Liver (tissue), 9 donors: ENCODE measurements around the gene FOXL2NB. TPM values are rescaled to one million over a fixed set of nuclear protein-coding genes. Genes with fewer than 3 reads are reported as not detected.

Experiments
- DNase-seq: peaks from one replicate; pipeline ENCODE4 v3.0.0-alpha.2; 2017; ENCODE audit warnings: low spot score
- H3K27ac ChIP-seq, 2 donors: one replicate each; pipeline ENCODE4 v1.7.0; 2013; ENCODE audit warnings: inconsistent platforms in 2 of 2, low read length in 2 of 2, control low read depth in 1 of 2, low read depth in 1 of 2, mild to moderate bottlenecking in 1 of 2
- H3K27me3 ChIP-seq, 4 donors: one replicate each; pipeline versions ENCODE4 v1.6.1 to v1.7.0; 2013; ENCODE audit warnings: low read length in 3 of 4, inconsistent platforms in 1 of 4, mild to moderate bottlenecking in 1 of 4, moderate library complexity in 1 of 4; ENCODE audit not compliant: control insufficient read depth in 4 of 4, insufficient read depth in 4 of 4
- H3K36me3 ChIP-seq, 4 donors: one replicate each; pipeline versions ENCODE4 v1.6.1 to v1.7.0; 2013; ENCODE audit warnings: low read length in 3 of 4, mild to moderate bottlenecking in 3 of 4, low read depth in 1 of 4, moderate library complexity in 1 of 4; ENCODE audit not compliant: control insufficient read depth in 4 of 4, insufficient read depth in 3 of 4
- H3K4me1 ChIP-seq, 4 donors: one replicate each; pipeline versions ENCODE4 v1.6.1 to v1.7.0; 2013; ENCODE audit warnings: low read length in 3 of 4, mild to moderate bottlenecking in 3 of 4, moderate library complexity in 1 of 4; ENCODE audit not compliant: control insufficient read depth in 4 of 4, insufficient read depth in 4 of 4
- H3K4me3 ChIP-seq, 3 donors: one replicate each; pipeline versions ENCODE4 v1.6.1 to v1.7.0; 2013; ENCODE audit warnings: low read length in 3 of 3, control low read depth in 1 of 3, low read depth in 1 of 3, mild to moderate bottlenecking in 1 of 3
- H3K9ac ChIP-seq, 2 donors: one replicate each; pipeline ENCODE4 v1.7.0; 2013; ENCODE audit warnings: low read length in 2 of 2, mild to moderate bottlenecking in 2 of 2, moderate library complexity in 2 of 2, control low read depth in 1 of 2, low read depth in 1 of 2
- H3K9me3 ChIP-seq, 4 donors: one replicate each; pipeline versions ENCODE4 v1.6.1 to v1.7.0; 2013; ENCODE audit warnings: low read length in 3 of 4; ENCODE audit not compliant: control insufficient read depth in 4 of 4
- ATF3 ChIP-seq: IDR thresholded peaks from 2 replicates; pipeline ENCODE4 v1.6.1; 2016; ENCODE audit warnings: antibody characterized with exemption
- EGR1 ChIP-seq, 2 donors: IDR thresholded peaks; 2 replicates each; pipeline ENCODE4 v1.6.1; 2016 to 2018; ENCODE audit warnings: antibody characterized with exemption in 2 of 2, low read depth in 2 of 2
- FOXA1 ChIP-seq: IDR thresholded peaks from 2 replicates; pipeline ENCODE4 v1.6.1; 2016; ENCODE audit warnings: antibody characterized with exemption
- FOXA2 ChIP-seq: IDR thresholded peaks from 2 replicates; pipeline ENCODE4 v1.6.1; 2016; ENCODE audit warnings: antibody characterized with exemption
- GABPA ChIP-seq, 2 donors: IDR thresholded peaks in 1 of 2; conservative IDR thresholded peaks in 1 of 2; 2 replicates each; pipeline ENCODE4 v1.6.1; 2016; ENCODE audit warnings: antibody characterized with exemption in 2 of 2, mild to moderate bottlenecking in 1 of 2, moderate library complexity in 1 of 2
- HNF4A ChIP-seq, 2 donors: conservative IDR thresholded peaks; 2 replicates each; pipeline ENCODE4 v1.6.1; 2016; ENCODE audit warnings: antibody characterized with exemption in 2 of 2, mild to moderate bottlenecking in 2 of 2
- HNF4G ChIP-seq: IDR thresholded peaks from 2 replicates; pipeline ENCODE4 v1.6.1; 2016; ENCODE audit warnings: antibody characterized with exemption
- JUND ChIP-seq, 2 donors: IDR thresholded peaks; 2 replicates each; pipeline ENCODE4 v1.6.1; 2016; ENCODE audit warnings: antibody characterized with exemption in 2 of 2
- NR2F2 ChIP-seq: IDR thresholded peaks from 2 replicates; pipeline ENCODE4 v1.6.1; 2016; ENCODE audit warnings: antibody characterized with exemption
- RAD21 ChIP-seq, 2 donors: IDR thresholded peaks; 2 replicates each; pipeline ENCODE4 v1.6.1; 2016; ENCODE audit warnings: antibody characterized with exemption in 2 of 2, mild to moderate bottlenecking in 2 of 2
- RXRA ChIP-seq, 2 donors: IDR thresholded peaks; 2 replicates each; pipeline ENCODE4 v1.6.1; 2017 to 2018; ENCODE audit warnings: antibody characterized with exemption in 2 of 2, mild to moderate bottlenecking in 1 of 2
- SP1 ChIP-seq: IDR thresholded peaks from 2 replicates; pipeline ENCODE4 v1.6.1; 2018; ENCODE audit warnings: antibody characterized with exemption, mild to moderate bottlenecking
- YY1 ChIP-seq: IDR thresholded peaks from 2 replicates; pipeline ENCODE4 v1.6.1; 2016; ENCODE audit warnings: antibody characterized with exemption, mild to moderate bottlenecking
- ZBTB33 ChIP-seq: IDR thresholded peaks from 2 replicates; pipeline ENCODE4 v1.6.1; 2016; ENCODE audit warnings: antibody characterized with exemption
- WGBS: extraction: QIAGEN DNeasy Blood & Tissue Kit; methylation state at CpG from one replicate; pipeline ENCODE4 v1.1.7; 2013; 5-methylcytosine and 5-hydroxymethylcytosine counted together
- polyA plus RNA-seq, 2 donors: library from polyadenylated mRNA; stranded (reverse) in 1 of 2; unstranded in 1 of 2; fragments of 200-250 nt in 1 of 2; fragments of >200 nt in 1 of 2; fragmentation: Nextera tagmentation in 1 of 2; extraction: Ambion mirVana in 1 of 2; gene quantifications; one replicate each; pipeline versions ENCODE4 v1.2.1 to v1.2.3, GENCODE V29; 2013 to 2015
- total RNA-seq, 2 donors: library from RNA; depleted of rRNA; stranded (reverse); fragments of >200 nt; gene quantifications; one replicate each; pipeline ENCODE4 v1.2.3, GENCODE V29; 2014
- TF ChIP-seq, protein P1 (sequence below): IDR thresholded peaks from 2 replicates; pipeline ENCODE4 v1.6.1; 2016; ENCODE audit warnings: antibody characterized with exemption, mild to moderate bottlenecking
- TF ChIP-seq, protein P2 (sequence below): IDR thresholded peaks from 2 replicates; pipeline ENCODE4 v1.6.1; 2016; ENCODE audit warnings: antibody characterized with exemption
- TF ChIP-seq, protein P3 (sequence below): fragments of 150-350 bp; IDR thresholded peaks from 2 replicates; pipeline ENCODE4 v1.5.1; 2017; ENCODE audit warnings: improper control_type of control experiment, low read depth, low read length; ENCODE audit not compliant: missing input control
- donor health status: healthy.
- donor health status: healthy.
- donor health status: healthy.
- donor health status: healthy.
- donor health status: healthy.

FOXL2NB gene
- total and polyA plus RNA-seq, 4 donors, result not detected

DNA sequence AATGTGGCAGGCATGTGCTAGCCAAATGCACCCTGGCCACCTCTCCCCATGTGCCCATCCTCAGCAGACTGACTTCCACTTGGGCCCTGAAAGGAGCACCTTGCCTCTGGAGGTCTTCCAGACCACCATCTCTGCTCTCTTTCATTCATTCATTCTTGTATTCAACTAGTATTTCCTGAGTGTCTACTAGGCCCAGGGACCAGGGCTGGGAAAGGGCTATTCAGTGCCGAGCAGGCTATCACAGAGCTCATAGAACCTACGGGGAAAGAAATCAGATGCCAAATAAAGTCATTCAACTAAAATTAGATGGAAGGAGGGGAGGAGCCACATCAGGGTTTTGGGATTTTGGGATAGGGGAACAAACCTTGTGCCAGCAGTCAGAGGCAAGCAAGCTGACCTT is 40.2 kb downstream of the FOXL2NB start:
- Histone ChIP-seq H3K36me3 (no peaks in the 10 kb centered on the region), H3K9me3 (no peaks in the 10 kb centered on the region), H3K27me3 (no peaks in the 10 kb centered on the region), H3K27ac (no peak overlapping the region), H3K4me1 (no peaks in the 10 kb centered on the region), H3K4me3 (no peak overlapping the region), H3K9ac (no peak overlapping the region)
- TF ChIP-seq, protein P1, sequence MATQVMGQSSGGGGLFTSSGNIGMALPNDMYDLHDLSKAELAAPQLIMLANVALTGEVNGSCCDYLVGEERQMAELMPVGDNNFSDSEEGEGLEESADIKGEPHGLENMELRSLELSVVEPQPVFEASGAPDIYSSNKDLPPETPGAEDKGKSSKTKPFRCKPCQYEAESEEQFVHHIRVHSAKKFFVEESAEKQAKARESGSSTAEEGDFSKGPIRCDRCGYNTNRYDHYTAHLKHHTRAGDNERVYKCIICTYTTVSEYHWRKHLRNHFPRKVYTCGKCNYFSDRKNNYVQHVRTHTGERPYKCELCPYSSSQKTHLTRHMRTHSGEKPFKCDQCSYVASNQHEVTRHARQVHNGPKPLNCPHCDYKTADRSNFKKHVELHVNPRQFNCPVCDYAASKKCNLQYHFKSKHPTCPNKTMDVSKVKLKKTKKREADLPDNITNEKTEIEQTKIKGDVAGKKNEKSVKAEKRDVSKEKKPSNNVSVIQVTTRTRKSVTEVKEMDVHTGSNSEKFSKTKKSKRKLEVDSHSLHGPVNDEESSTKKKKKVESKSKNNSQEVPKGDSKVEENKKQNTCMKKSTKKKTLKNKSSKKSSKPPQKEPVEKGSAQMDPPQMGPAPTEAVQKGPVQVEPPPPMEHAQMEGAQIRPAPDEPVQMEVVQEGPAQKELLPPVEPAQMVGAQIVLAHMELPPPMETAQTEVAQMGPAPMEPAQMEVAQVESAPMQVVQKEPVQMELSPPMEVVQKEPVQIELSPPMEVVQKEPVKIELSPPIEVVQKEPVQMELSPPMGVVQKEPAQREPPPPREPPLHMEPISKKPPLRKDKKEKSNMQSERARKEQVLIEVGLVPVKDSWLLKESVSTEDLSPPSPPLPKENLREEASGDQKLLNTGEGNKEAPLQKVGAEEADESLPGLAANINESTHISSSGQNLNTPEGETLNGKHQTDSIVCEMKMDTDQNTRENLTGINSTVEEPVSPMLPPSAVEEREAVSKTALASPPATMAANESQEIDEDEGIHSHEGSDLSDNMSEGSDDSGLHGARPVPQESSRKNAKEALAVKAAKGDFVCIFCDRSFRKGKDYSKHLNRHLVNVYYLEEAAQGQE, result no peak
- no peak for TF ChIP-seq HNF4A (conservative IDR thresholded peaks at IDR 0.05)
- no peak for TF ChIP-seq GABPA (IDR thresholded peaks at IDR 0.05 in 1 of 2, conservative IDR thresholded peaks at IDR 0.05 in 1 of 2)
- TF ChIP-seq HNF4G, result no peak
- TF ChIP-seq, protein P2, sequence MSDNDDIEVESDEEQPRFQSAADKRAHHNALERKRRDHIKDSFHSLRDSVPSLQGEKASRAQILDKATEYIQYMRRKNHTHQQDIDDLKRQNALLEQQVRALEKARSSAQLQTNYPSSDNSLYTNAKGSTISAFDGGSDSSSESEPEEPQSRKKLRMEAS, result no peak
- TF ChIP-seq, protein P3, sequence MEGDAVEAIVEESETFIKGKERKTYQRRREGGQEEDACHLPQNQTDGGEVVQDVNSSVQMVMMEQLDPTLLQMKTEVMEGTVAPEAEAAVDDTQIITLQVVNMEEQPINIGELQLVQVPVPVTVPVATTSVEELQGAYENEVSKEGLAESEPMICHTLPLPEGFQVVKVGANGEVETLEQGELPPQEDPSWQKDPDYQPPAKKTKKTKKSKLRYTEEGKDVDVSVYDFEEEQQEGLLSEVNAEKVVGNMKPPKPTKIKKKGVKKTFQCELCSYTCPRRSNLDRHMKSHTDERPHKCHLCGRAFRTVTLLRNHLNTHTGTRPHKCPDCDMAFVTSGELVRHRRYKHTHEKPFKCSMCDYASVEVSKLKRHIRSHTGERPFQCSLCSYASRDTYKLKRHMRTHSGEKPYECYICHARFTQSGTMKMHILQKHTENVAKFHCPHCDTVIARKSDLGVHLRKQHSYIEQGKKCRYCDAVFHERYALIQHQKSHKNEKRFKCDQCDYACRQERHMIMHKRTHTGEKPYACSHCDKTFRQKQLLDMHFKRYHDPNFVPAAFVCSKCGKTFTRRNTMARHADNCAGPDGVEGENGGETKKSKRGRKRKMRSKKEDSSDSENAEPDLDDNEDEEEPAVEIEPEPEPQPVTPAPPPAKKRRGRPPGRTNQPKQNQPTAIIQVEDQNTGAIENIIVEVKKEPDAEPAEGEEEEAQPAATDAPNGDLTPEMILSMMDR, result no peak
- no peak for TF ChIP-seq ATF3
- no peak for TF ChIP-seq YY1
- no peak for TF ChIP-seq SP1
- TF ChIP-seq EGR1 (IDR thresholded peaks at IDR 0.05; ENCODE audit: low read depth in 2 of 2), result no peak
- no peak for TF ChIP-seq FOXA1
- no peak for TF ChIP-seq NR2F2
- no peak for TF ChIP-seq RXRA (IDR thresholded peaks at IDR 0.05)
- no peak for TF ChIP-seq FOXA2
- no peak for TF ChIP-seq ZBTB33
- 95% methylated on average over 2 of the region's 2 CpGs for WGBS
- no peak for DNase-seq

DNA sequence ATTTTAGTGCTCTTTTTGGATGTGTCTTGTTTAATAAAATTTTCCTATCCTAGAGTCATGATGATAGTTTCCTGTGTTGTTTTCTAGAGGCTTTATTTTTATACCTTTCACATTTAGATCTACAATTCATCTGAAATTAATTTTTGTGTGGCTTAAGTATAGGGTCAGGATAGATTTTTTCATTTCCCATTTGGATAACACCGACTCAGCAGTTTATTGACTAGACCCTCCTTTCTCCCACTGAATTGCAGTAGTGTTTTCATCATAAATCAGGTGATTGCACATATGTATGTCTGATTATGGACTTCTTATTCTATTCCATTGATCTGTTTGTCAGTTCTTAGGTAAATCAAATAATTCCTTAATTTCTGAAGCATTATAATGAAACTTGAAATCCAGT is 48.7 kb downstream of the FOXL2NB start:
- DNase-seq, result no peak
- H3K9ac ChIP-seq, result no peak overlapping the region
- no peak overlapping the region for H3K27ac ChIP-seq
- no peak overlapping the region for H3K4me3 ChIP-seq
- peaks cover 0 to 5% (median 0%) of the 10 kb centered on the region in 4 donors for H3K27me3 ChIP-seq
- H3K36me3 ChIP-seq, result no peaks in the 10 kb centered on the region
- WGBS, result 65% methylated on average over 1 of the region's 1 CpG
- H3K9me3 ChIP-seq, result peaks cover 0 to 5% (median 1%) of the 10 kb centered on the region in 4 donors
- H3K4me1 ChIP-seq, result no peaks in the 10 kb centered on the region
- TF ChIP-seq ZBTB33 (no peak), GABPA (IDR thresholded peaks at IDR 0.05 in 1 of 2, conservative IDR thresholded peaks at IDR 0.05 in 1 of 2) (no peak), HNF4G (no peak), EGR1 (IDR thresholded peaks at IDR 0.05; ENCODE audit: low read depth in 2 of 2) (no peak), SP1 (no peak), RXRA (IDR thresholded peaks at IDR 0.05) (no peak), JUND (IDR thresholded peaks at IDR 0.05) (no peak), NR2F2 (no peak), FOXA1 (no peak), RAD21 (IDR thresholded peaks at IDR 0.05) (no peak), HNF4A (conservative IDR thresholded peaks at IDR 0.05) (no peak), FOXA2 (no peak)
- TF ChIP-seq, protein P3, result no peak
- TF ChIP-seq, protein P2, result no peak
